ENCODE measurements around the gene RTEL1.

RTEL1 gene

DNA sequence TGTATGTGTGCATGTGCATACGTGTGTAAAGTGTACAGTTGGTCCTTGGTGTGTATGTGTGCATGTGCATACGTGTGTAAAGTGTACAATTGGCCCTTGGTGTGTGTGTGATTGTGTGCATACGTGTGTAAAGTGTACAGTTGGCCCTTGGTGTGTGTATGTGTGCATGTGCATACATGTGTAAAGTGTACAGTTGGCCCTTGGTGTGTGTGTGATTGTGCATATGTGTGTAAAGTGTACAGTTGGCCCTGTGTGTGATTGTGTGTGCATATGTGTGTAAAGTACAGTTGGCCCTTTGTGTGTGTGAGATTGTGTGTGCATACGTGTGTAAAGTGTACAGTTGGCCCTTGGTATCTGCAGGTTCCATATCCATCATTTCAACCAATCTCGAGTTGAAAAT is 73.3 kb downstream of the RTEL1 start:
- Histone ChIP-seq H3K79me2 (ENCODE audit: control insufficient read depth, low read length) (peaks cover 38% of the 10 kb centered on the region), H3K36me3 (ENCODE audit: control insufficient read depth, low read length) (peaks cover 66% of the 10 kb centered on the region), H3K9me3 (ENCODE audit: control insufficient read depth, insufficient read depth, low read length) (no peaks in the 10 kb centered on the region; the same call in 1 of the 2 replicates), H4K20me1 (ENCODE audit: control insufficient read depth, insufficient read depth, low read depth, low read length) (no peaks in the 10 kb centered on the region), H3K4me2 (ENCODE audit: low read length) (no peak overlapping the region), H3K27ac (ENCODE audit: low read depth, low read length) (no peak overlapping the region), H3K4me3 (ENCODE audit: low read length) (no peak overlapping the region), H3K27me3 (ENCODE audit: control insufficient read depth, low read length) (no peaks in the 10 kb centered on the region), H3K9me2 (replicated peaks; ENCODE audit: control insufficient read depth, low read length) (no peaks in the 10 kb centered on the region), H3F3A (ENCODE audit: control insufficient read depth, insufficient read depth) (peaks cover 17% of the 10 kb centered on the region), H3K4me1 (ENCODE audit: control insufficient read depth, low read length) (peaks cover 51% of the 10 kb centered on the region)
- TF ChIP-seq, protein P1, sequence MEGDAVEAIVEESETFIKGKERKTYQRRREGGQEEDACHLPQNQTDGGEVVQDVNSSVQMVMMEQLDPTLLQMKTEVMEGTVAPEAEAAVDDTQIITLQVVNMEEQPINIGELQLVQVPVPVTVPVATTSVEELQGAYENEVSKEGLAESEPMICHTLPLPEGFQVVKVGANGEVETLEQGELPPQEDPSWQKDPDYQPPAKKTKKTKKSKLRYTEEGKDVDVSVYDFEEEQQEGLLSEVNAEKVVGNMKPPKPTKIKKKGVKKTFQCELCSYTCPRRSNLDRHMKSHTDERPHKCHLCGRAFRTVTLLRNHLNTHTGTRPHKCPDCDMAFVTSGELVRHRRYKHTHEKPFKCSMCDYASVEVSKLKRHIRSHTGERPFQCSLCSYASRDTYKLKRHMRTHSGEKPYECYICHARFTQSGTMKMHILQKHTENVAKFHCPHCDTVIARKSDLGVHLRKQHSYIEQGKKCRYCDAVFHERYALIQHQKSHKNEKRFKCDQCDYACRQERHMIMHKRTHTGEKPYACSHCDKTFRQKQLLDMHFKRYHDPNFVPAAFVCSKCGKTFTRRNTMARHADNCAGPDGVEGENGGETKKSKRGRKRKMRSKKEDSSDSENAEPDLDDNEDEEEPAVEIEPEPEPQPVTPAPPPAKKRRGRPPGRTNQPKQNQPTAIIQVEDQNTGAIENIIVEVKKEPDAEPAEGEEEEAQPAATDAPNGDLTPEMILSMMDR (IDR thresholded peaks at IDR 0.05; ENCODE audit: low read depth, low read length, poor library complexity, severe bottlenecking), result no peak
- no peak for TF ChIP-seq EZH2phosphoT487 (IDR thresholded peaks at IDR 0.05; ENCODE audit: borderline replicate concordance, low read length)

DNA sequence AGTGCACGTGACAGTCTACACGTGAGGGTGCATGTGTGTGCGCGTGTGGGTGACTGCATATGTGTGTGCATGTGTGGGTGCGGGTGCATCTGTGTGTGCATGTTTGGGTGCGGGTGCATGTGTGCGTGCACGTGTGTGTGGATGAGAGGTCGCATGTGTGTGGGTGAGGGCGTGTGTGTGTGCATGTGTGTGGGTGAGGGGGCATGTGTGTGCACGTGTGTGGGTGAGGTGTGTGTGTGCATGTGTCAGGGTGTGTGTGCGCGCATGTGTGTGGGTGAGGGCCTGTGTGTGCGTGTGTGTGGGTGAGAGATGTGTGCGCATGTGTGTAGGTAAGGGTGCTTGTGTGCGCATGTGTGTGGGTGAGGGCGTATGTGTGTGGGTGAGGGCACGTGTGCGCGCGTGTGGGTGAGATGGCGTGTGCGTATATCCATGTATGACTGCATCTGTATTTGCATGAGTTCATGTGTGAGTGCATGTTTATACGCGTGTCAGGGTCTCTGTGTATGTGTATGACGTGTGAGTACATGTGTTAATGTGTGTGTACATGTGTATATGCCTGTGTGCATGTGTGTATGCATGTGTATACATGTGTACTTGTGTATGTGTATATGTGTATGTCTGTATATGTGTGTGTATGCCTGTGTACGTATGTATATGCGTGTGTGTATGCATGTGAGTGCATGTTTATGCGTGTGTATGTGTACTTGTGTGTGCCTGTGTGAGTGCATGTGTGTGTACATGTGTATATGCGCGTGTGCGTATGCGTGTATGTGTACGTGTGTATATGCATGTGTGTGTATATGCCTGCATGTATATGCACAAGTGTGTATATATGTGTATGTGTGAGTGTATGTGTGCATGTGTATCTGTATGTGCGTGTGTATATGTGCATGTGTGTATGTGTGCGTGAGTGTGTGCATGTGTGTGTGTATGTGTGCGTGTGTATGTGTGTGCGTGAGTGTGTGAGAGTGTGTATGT is 74.3 kb downstream of the RTEL1 start:
- Histone ChIP-seq H4K20me1 (ENCODE audit: control insufficient read depth, insufficient read depth, low read depth, low read length) (no peaks in the 10 kb centered on the region), H3K36me3 (ENCODE audit: control insufficient read depth, low read length) (peaks cover 59% of the 10 kb centered on the region), H3K9me2 (replicated peaks; ENCODE audit: control insufficient read depth, low read length) (no peaks in the 10 kb centered on the region), H3K4me1 (ENCODE audit: control insufficient read depth, low read length) (peaks cover 51% of the 10 kb centered on the region), H3K9me3 (ENCODE audit: control insufficient read depth, insufficient read depth, low read length) (no peaks in the 10 kb centered on the region; the same call in 1 of the 2 replicates), H3K4me3 (ENCODE audit: low read length) (no peak overlapping the region), H3F3A (ENCODE audit: control insufficient read depth, insufficient read depth) (peaks cover 16% of the 10 kb centered on the region), H3K79me2 (ENCODE audit: control insufficient read depth, low read length) (peaks cover 29% of the 10 kb centered on the region), H3K4me2 (ENCODE audit: low read length) (no peak overlapping the region), H3K27me3 (ENCODE audit: control insufficient read depth, low read length) (no peaks in the 10 kb centered on the region), H3K27ac (ENCODE audit: low read depth, low read length) (no peak overlapping the region)
- TF ChIP-seq, protein P1 (IDR thresholded peaks at IDR 0.05; ENCODE audit: low read depth, low read length, poor library complexity, severe bottlenecking), result no peak
- TF ChIP-seq EZH2phosphoT487 (IDR thresholded peaks at IDR 0.05; ENCODE audit: borderline replicate concordance, low read length), result no peak

DNA sequence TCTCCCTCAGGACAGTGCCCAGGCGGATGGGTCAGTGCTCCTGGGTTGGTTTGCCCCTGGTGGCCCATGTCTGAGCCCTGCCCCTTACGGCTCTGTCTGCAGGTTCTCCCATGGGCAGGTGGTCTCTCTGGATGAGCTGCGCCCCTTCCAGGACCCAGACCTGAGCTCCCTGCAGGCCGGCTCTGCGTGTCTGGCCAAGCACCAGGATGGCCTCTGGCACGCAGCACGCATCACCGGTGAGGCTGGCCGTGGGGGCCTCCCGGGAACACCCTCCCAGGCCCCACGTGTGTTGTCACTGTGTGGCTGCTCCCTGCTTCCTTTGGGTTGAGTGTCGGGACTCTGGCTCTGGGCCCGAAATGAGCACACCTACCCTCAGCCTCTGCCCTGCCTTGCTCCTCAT is 75.0 kb downstream of the RTEL1 start:
- H3K36me3 ChIP-seq (ENCODE audit: control insufficient read depth, low read length), result peaks cover 54% of the 10 kb centered on the region
- no peaks in the 10 kb centered on the region for H3K9me2 ChIP-seq (replicated peaks; ENCODE audit: control insufficient read depth, low read length)
- H4K20me1 ChIP-seq (ENCODE audit: control insufficient read depth, insufficient read depth, low read depth, low read length), result no peaks in the 10 kb centered on the region
- no peak overlapping the region for H3K4me2 ChIP-seq (ENCODE audit: low read length)
- H3K79me2 ChIP-seq (ENCODE audit: control insufficient read depth, low read length), result peaks cover 29% of the 10 kb centered on the region
- no peak overlapping the region for H3K4me3 ChIP-seq (ENCODE audit: low read length)
- H3K9me3 ChIP-seq (ENCODE audit: control insufficient read depth, insufficient read depth, low read length), result no peaks in the 10 kb centered on the region; the same call in 1 of the 2 replicates
- TF ChIP-seq EZH2phosphoT487 (IDR thresholded peaks at IDR 0.05; ENCODE audit: borderline replicate concordance, low read length), result no peak
- TF ChIP-seq, protein P1 (IDR thresholded peaks at IDR 0.05; ENCODE audit: low read depth, low read length, poor library complexity, severe bottlenecking), result no peak
- peaks cover 50% of the 10 kb centered on the region for H3K4me1 ChIP-seq (ENCODE audit: control insufficient read depth, low read length)
- no peaks in the 10 kb centered on the region for H3K27me3 ChIP-seq (ENCODE audit: control insufficient read depth, low read length)
- peaks cover 10% of the 10 kb centered on the region; the same call in 1 of the 2 replicates for H3F3A ChIP-seq (ENCODE audit: control insufficient read depth, insufficient read depth)
- H3K27ac ChIP-seq (ENCODE audit: low read depth, low read length), result no peak overlapping the region

Measured in DOHH2 (cell line).